HG03460 (cell line): Measurements from ENCODE around the gene SNX5.

Experiments used
- ATAC-seq: cut with Tn5 transposase; IDR thresholded peaks from one replicate; pipeline ENCODE4 v1.9.1; 2021; ENCODE audit not compliant: unreplicated experiment

Gene SNX5

DNA sequence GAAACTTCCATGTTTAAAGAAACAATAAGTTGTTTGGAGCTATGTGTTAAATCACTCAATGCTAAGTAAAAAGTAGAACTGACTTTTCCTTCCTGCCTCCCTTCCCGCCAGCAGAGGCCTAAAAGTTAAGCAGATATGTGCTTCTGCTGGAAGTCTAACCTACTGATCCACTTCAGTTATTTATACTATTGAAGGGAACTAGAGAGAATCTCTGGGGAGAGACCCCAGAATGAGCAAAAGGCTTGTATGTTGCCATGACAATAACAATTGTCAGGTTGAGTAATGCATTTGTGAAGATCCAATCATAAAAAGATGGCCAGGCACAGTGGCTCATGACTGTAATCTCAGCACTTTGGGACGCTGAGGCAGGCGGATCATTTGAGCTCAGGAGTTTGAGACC lies 25.0 kb upstream of the SNX5 start:
- ATAC-seq = no peak

DNA sequence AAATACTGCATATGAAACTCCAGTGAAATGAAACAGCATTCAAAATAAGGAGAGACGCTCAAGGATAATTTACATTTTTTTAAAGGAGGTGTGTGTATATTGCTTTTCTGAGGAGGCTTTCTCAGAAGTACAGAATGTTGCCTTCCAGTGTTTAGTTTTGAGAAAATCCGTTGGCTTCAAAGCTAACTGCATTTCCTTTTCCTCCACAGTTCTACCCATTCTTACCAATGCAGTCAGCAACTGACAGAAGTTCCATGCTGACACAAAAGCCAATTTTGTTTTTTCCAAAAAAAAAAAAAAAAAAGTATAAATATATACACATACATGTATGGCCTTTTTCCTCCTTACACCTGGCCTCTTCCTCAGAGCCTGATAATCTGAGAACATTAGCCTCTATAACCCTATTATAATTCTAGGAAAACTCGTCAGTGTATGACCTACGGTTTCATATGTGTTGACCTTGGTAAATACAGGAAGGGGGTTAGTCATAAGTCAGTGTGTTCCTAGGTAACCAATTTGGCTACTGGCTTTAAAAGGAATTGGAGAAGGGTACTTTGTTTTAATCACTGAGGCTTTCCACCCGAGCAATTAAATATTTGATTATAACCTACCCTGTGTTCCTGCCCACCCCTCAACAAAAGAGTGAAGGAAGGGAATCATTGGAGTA lies 24.4 kb upstream of the SNX5 start:
- no peak for ATAC-seq

DNA sequence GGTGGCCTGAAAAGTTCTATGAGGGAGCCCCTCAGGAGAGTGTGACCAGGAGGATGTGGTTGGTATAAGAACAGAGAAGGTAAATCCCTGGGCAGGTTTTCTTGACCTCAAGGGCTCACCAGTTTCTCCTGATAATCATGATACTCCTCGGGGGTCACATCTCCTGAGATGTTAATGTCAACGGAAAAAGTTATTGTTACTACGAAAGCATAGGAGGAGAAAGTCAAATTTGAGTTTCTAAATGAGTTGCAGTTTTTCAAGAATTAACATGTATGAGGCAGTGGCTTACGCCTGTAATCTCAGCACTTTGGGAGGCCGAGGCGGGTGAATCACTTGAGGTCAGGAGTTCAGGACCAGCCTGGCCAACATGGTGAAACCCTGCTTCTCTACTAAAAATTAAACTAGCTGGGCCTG lies 23.6 kb upstream of the SNX5 start:
- no peak for ATAC-seq

DNA sequence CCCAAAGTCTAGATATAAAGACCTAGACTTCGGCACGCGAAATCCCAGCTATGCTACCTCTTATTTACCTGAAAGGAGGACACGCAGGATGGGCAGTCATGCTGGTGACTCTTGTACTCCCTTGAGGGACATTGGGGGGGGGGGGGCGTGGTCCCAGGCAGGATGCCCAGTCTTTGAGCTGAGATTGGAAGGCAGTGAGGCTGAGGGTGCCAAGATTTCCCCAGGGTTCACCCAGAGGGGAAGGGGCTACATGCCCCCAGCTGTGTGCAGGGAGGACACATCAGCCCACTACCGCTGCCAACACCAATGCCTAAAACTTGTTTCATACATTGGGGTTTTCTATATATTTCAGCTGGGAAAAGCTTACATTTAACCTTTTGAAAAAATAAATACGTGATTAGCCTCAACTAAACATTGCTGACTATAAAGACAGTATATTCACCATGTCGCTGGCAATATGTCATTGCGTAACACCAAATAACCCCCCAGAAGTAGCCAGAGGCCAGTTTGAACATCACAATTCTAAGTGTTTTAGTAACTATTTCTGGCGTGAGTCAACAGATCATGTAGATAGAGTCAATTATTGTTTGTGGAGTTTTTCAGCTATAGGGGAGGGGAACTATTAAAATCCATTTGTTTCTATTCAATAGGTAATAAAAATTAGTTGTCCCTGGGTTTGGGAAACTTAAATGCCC lies 21.8 kb upstream of the SNX5 start:
- no peak for ATAC-seq

DNA sequence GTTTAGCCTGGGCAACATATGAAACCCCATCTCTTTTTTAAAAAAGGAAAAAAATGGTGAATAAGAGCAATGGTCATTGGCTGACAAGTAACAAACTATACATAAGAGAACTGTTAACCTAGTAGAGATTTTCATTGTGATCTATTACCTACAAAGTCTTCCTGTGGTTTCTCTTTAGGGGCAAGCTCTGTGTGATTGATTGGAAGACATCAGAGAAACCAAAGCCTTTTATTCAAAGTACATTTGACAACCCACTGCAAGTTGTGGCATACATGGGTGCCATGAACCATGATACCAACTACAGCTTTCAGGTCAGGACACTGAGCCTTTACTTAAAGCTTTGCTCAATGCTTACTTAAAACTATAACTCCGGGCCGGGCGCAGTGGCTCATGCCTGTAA lies 19.4 kb upstream of the SNX5 start:
- no peak for ATAC-seq

DNA sequence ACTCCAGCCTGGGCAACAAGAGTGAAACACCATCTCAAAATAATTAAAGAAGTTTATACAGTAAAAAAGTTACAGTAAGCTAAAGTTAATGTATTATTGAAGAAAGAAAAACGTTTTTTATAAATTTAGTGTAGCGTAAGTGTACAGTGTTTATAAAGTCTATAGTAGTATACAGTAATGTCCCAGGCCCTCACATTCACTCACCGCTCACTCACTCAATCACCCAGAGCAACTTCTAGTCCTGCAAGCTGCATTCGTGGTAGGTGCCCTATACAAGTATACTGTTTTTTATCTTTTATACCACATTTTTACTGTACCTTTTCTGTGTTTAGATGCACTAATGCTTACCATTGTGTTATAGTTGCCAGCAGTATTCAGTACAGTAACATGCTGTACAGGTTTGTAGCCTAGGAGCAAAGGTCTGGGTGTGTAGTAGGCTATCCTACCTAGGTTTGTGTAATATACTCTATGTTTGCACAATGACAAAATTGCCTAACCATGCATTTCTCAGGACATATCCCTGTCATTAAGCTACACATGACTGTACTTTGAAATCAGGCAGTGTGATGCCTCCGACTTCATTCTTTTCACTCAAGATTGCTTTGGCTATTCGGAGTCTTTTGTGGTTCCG lies 16.9 kb upstream of the SNX5 start:
- no peak for ATAC-seq

DNA sequence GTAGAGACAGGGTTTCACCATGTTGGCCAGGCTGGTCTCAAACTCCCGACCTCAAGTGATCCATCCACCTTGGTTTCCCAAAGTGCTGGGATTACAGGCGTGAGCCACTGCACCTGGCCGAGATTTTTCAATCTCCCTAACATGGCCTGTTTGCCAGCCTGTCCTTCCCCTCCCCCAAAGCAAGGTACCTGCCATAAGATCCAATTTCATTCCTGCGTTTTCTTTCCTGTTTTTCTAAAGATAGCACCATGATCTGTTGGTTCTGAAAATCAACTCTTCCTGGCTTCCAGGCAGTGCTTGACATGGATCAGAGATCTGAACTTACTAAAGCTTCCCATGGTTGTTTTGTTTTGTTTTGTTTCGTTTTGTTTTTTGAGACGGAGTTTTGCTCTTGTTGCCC lies 7.7 kb upstream of the SNX5 start:
- ATAC-seq = no peak

DNA sequence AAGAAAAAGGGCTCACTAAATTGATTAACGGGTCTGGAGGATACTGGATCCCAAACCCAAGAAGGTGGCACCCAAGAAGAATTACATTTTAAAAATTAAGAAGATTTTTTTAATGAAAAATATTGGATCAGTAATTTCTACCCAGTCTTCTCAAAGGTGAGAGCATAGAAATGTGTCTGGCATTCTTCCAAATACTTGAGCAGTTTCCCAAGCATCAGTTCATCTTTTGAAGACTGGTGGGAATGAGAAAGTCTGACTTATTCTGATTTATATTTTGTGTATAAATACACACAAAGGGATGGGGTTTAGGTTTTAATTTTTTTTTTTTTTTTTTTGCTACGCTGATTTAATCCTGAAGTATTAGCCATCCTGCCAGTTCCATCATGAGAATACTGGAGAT lies 3.5 kb upstream of the SNX5 start:
- no peak for ATAC-seq

DNA sequence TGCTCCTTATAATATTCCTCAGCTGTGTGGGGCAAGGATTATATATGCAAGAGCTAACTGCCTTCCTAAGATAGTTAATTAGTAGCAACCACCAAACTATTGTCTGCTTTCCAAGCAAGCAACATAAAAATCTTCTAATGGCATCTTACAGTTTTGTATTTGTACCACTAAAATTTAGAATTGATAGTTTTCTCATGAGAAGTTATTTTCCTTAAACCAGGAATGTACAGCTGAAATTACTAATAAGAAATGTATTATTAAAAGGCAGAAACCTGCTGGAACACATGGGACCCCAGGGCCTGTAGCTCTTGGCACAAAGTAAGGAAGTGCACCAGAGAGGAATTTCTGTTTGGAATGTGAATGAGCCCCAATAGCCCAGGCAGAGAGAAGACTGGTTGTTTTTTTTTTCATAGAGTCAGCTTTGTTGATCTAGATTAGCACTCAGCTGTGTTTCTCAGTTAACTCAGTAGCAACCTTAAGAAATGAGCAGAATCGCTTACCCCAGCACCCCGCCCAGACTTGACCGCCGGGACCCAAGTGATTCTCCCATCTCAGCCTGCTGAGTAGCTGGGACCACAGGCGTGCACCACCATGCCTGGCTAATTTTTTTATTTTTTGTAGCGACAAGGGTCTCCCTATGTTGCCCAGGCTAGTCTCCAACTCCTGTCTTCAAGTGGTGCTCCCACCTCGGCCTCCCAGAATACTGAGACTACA lies 2.9 kb upstream of the SNX5 start:
- ATAC-seq = no peak

DNA sequence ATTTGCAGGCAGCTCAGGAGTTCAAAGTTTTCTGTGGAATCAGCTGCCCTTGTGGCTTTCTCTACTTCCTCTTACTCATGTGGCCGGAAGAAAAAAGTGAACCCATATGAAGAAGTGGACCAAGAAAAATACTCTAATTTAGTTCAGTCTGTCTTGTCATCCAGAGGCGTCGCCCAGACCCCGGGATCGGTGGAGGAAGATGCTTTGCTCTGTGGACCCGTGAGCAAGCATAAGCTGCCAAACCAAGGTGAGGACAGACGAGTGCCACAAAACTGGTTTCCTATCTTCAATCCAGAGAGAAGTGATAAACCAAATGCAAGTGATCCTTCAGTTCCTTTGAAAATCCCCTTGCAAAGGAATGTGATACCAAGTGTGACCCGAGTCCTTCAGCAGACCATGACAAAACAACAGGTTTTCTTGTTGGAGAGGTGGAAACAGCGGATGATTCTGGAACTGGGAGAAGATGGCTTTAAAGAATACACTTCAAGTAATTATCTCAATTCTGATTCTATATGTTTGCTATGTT lies 1.4 kb upstream of the SNX5 start:
- ATAC-seq = no peak

DNA sequence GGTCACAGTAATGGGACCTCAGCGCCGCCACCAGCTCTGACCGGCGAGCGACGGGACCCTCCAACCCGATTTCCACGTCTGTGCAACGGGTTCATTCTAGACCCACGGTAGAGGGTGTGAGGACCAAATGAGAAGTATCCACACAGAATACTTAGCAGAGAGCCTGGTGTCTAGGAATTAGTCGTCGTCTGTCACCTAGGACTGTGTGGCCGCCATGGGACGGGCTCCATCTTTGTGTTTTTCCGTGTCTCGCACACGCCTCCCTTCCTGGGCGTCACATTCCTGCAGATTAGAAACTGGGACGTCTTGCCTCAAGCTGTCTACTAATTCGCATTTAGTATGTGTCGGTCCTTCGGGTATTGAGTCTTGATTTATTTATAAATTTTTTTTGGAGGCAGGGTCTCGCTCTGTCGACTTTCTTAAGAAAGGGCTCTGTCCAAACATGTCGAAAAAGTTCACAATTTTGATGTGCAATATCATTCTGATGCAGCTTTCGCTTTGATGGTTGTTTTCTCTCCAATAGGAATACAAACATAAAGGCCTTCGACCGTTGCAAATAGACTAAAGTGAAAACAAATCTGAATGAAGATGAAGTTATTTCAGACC lies 787 bp upstream of the SNX5 start:
- ATAC-seq = peak; percentile 6

DNA sequence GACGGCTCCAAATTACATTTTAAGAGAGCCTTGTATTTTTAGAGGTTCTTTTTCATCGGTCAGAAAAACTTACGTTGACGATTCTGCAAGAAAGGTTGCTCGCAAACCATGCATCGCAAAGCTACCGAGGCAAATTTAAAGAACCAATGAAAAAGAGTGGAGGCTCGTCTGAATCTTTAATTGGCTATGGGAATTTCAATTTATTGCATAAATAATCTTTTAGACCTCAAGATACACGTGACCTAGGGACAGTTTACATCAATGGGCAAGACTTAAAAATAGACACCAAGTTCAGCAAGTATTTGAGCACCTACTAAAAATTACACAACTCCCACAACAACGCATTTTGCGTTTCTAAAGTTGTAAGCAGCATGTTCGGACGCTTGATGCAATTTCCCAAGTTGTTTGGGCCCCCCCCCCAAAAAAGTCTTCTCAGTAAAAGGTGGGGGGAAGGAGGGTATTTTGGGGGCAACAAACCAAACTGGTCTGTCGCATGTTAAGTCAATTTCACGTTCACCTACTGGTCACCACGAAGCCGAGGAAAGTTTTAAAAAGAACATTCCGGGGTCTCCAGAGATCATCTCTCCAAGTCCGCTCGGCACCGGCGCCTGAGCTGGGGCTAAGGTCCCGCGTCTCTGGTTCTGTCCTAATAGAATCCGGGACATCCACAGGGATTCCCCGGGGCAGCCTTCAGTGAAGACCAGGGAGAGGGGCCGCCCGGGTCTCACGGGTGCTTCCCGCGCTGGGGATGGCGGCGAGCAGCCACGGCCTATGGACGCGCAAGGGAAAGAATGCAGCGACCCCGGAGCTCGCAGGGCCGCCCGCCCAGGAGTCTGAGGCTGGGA lies 851 bp downstream of the SNX5 start:
- ATAC-seq = no peak

DNA sequence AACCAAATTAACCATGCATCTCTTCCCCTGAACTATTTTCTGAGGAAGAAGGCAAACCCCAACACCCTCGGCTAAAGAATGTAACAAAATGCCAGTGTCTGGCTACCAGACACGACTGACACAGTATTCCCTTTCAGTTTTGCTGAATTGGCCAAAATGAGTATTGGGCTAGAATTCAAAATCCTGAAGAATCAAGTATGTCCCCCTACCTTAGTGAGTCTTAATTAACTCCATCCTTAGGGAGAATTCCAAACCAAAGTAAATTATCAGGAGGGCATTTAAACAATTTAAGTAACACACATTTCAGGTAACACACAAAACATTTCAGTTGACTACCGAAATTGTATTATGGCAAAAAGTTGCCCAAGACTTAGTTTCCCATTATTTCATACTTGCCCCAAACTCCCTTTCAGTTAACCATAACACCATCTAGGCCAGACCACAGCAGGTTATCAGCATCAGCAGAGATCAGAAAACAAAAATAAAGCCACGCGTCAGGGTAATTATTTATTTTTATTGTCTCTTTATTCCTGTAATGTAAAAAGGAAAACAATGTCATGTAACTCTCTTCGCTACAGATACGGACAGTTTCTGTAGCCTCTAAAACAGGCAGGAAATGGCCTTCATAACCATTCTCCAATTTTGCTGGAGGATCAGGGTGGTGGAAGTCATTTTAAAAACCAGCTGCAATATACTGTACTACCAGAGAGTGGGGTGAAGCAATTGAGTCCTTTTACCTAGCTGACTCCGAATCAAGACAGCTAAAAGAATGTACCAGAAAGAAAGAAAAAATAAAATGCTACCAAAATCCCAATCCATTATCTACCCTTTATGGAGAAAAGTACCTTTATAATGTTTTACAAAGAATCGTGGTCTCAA lies 1.9 kb downstream of the SNX5 start:
- ATAC-seq = no peak

DNA sequence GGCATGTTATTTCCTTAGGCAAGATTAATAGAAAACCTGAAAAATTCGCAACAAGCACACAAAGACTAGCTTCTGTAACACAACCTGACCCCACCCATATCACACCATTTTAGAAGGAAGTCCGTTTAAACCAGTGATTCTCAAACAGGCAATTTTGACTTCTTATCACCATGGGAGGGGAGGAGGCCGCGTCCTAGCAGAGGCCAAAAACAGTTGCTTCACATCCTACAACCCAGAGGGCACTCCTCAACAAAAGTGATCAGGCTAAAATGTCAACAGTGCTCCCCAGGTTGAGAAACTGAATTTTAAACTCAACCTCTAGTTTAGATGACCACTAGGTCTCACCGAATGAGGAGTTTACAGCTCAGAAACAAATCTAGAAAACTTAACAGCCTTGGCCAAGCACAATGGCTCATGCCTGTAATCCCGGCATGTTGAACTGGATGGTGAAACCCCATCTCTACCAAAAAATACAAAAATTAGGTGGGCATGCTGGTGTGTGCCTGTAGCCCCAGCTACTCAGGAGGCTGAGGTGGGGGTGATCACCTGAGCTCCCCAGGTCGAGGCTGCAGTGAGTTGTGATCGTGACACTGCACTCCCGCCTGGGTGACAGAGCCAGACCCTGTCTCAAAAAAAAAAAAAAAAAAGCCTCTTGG lies 3.4 kb downstream of the SNX5 start:
- ATAC-seq = no peak

DNA sequence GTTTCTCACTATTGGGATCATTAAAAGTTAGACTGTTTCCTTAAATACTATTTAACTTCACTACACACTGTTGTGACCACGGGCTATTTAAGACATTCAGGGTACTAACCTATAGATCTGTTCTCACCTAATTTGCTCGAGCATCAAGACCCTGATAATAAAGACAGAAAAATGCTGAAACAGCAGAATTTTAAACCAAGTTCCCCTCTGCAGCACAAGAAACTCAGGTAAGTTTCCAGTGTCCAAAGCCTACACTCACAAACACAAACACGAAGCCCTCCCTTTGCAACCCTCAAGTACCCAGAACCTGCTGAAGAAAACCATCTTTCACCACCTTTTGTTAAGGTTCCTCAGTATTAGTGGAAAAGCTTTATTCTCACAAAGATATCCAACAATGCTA lies 4.0 kb downstream of the SNX5 start:
- no peak for ATAC-seq

DNA sequence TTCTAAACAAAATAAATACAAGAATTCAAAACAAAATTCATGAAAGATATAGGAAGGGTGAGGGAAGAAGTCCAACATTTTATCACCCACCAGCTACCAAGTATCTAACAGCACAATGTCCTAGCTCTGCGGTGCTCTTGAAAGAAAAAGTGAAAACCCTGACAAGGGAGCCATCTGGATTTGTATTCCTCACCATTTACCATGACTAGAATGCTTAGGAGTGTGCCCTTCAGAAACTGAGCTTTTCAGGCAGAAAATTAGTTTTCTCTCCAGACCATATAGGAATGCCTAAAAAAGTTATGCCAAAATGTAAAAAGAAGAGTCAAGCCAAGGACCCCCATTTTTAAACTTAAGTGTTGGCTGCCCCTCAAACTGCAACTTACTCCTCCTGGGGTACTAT lies 4.5 kb downstream of the SNX5 start:
- no peak for ATAC-seq

DNA sequence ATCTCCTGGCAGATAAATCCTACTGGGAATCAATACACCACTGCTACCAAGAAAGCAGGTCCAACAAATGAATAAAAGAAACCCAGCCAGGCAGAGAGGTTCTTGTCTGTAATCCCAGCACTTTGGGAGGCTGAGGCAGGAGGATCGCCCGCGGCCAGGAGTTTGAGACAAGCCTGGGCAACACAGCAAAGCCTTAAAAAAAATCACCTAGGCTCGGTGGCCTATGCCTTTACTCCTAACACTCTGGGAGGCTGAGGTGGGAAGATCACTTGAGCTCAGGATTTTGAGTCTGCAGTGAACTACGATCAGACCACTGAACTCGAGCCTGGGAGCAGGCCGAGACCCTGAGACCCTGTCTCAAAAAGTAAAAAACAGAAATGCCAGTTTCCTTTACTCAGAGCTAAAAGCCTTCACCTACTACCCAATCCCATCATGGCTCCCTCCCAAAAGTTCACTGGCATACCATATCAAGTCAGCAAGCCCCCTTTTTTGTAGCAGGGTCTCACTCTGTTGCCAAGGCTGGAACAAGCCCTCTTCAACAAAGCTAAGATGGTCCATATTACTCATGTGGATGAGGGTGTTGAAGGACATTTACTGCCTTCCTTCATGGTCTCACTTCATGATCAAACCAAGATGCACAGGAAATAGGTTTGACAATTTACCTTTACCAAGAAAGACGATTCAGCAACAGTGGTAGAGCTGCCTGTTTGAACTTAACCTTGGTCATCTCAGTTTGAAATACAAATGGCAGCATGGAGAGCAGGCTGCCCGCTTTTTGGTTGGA lies 5.3 kb downstream of the SNX5 start:
- no peak for ATAC-seq

DNA sequence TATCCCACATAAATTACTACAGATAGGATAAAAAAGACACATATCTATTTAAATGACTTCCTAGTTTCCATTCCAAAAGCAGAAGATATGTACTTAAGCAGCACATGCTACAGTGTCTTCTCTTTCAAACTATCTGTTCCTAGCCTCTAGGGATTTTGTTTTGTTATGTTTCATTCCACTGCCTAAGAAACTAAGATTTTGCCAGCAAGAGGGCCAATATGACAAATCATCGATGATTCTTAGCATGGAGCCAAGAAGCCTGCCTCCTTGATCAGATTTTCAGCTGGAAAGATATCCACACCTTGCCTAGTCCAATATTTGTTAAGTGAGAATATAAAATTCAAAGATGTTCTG lies 7.0 kb downstream of the SNX5 start:
- ATAC-seq = no peak
